ENCODE data around the gene IL17RE. TPM values are rescaled to one million over a fixed set of nuclear protein-coding genes. Genes with fewer than 3 reads are reported as not detected.

Gene IL17RE
- total RNA-seq, 1 experiment from 2014 or later, result 2.3 TPM

DNA sequence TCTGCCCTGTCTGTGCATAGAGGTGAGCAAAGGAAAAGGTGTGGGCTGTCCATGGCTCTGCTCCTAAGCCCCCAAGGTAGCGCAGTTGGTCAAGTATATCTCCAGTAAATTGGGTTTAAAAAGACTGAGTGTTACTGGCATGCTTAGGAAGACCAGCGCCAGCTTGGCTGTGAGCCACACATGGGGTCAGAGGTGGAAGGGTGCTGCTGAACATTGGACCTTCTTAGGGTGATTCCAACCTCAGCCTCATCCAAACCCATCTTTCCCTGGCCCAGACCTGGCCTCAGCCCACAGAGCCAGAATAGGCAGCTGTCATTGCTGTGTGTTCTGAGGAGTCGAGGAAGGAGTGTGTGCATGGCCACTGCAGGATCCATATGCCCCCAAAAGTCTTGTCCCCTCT is 5.6 kb downstream of the IL17RE start:
- Histone ChIP-seq H3K4me3 (ENCODE audit: low read depth, low read length, poor library complexity, severe bottlenecking) (no peak overlapping the region), H3K27me3 (replicated peaks; ENCODE audit: insufficient read depth, low read depth, low read length, poor library complexity) (no peaks in the 10 kb centered on the region), H3K36me3 (ENCODE audit: insufficient read depth, low read length, poor library complexity, severe bottlenecking) (no peaks in the 10 kb centered on the region), H3K9me3 (ENCODE audit: low read depth, low read length, poor library complexity, severe bottlenecking) (no peaks in the 10 kb centered on the region), H3K4me1 (ENCODE audit: insufficient read depth, low read length, poor library complexity, severe bottlenecking) (peaks cover 4% of the 10 kb centered on the region), H3K27ac (ENCODE audit: low read depth, low read length, poor library complexity, severe bottlenecking) (no peak overlapping the region)
- ChIA-PET POLR2A (ENCODE audit: low non-redundant PET) (no interaction called here), CTCF (no interaction called here)
- intact Hi-C loops (cut with micrococcal nuclease; ENCODE audit: unreplicated experiment), result no loop called here
- no peak for TF ChIP-seq CTCF (conservative IDR thresholded peaks at IDR 0.05; ENCODE audit: low read depth, low read length)
- no peak for TF ChIP-seq EZH2 (IDR thresholded peaks at IDR 0.05; ENCODE audit: borderline replicate concordance, low read depth, low read length, poor library complexity, severe bottlenecking)
- no peak for DNase-seq (ENCODE audit: low spot score)
- no TSS peak for BruUV-seq (replicated peaks)

GRCh38 chr3:9909221-9910013 is 6.8 kb downstream of the IL17RE start:
- intact Hi-C loops (cut with micrococcal nuclease; ENCODE audit: unreplicated experiment), result no loop called here
- POLR2A ChIA-PET (ENCODE audit: low non-redundant PET), result no interaction called here
- TF ChIP-seq EZH2 (IDR thresholded peaks at IDR 0.05; ENCODE audit: borderline replicate concordance, low read depth, low read length, poor library complexity, severe bottlenecking), result no peak
- no peak for TF ChIP-seq CTCF (conservative IDR thresholded peaks at IDR 0.05; ENCODE audit: low read depth, low read length)

DNA sequence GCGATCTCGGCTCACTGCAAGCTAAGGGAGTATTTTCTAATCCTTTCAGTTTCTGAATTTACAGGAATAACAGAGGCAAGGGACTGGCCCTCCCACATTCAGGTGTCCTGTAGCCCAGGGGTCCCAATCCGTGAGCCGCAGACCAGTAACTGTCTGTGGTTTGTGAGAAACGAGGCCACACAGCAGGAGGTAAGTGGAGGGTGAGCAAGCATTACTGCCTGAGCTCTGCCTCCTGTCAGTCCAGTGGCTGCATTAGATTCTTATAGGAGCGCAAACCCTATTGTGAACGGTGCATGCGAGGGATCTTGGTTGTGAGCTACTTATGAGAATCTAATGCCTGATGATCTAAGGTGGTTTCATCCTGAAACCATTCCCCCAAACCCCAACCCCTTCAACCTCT is 9.2 kb downstream of the IL17RE start:
- Histone ChIP-seq H3K9me3 (ENCODE audit: low read depth, low read length, poor library complexity, severe bottlenecking) (no peaks in the 10 kb centered on the region), H3K4me1 (ENCODE audit: insufficient read depth, low read length, poor library complexity, severe bottlenecking) (peaks cover 22% of the 10 kb centered on the region), H3K4me3 (ENCODE audit: low read depth, low read length, poor library complexity, severe bottlenecking) (no peak overlapping the region), H3K27me3 (replicated peaks; ENCODE audit: insufficient read depth, low read depth, low read length, poor library complexity) (no peaks in the 10 kb centered on the region), H3K27ac (ENCODE audit: low read depth, low read length, poor library complexity, severe bottlenecking) (no peak overlapping the region), H3K36me3 (ENCODE audit: insufficient read depth, low read length, poor library complexity, severe bottlenecking) (no peaks in the 10 kb centered on the region)
- TF ChIP-seq EZH2 (IDR thresholded peaks at IDR 0.05; ENCODE audit: borderline replicate concordance, low read depth, low read length, poor library complexity, severe bottlenecking) (no peak), CTCF (conservative IDR thresholded peaks at IDR 0.05; ENCODE audit: low read depth, low read length) (no peak)
- intact Hi-C loops (cut with micrococcal nuclease; ENCODE audit: unreplicated experiment), result no loop called here
- DNase-seq (ENCODE audit: low spot score), result no peak
- BruUV-seq (replicated peaks), result no TSS peak
- CTCF ChIA-PET, result no interaction called here
- POLR2A ChIA-PET (ENCODE audit: low non-redundant PET), result interaction anchor here (0.6 kb wide), 1 partner anchor 753 kb away, joined by 3 read pairs; no protein-coding TSS in a partner anchor

More at GRCh38 chr3:9909221-9910013, 6.8 kb downstream of the IL17RE start:
- no TSS peak for BruUV-seq (replicated peaks)
- H3K9me3 ChIP-seq (ENCODE audit: low read depth, low read length, poor library complexity, severe bottlenecking), result no peaks in the 10 kb centered on the region
- DNase-seq (ENCODE audit: low spot score), result no peak
- CTCF ChIA-PET, result no interaction called here
- no peak overlapping the region for H3K4me3 ChIP-seq (ENCODE audit: low read depth, low read length, poor library complexity, severe bottlenecking)
- no peak overlapping the region for H3K27ac ChIP-seq (ENCODE audit: low read depth, low read length, poor library complexity, severe bottlenecking)
- H3K4me1 ChIP-seq (ENCODE audit: insufficient read depth, low read length, poor library complexity, severe bottlenecking), result peaks cover 2% of the 10 kb centered on the region
- H3K27me3 ChIP-seq (replicated peaks; ENCODE audit: insufficient read depth, low read depth, low read length, poor library complexity), result no peaks in the 10 kb centered on the region
- H3K36me3 ChIP-seq (ENCODE audit: insufficient read depth, low read length, poor library complexity, severe bottlenecking), result no peaks in the 10 kb centered on the region
